Lung microvascular endothelial cell (primary cell): ENCODE measurements around the gene TMEM178B. TPM values are rescaled to one million over a fixed set of nuclear protein-coding genes. Genes with fewer than 3 reads are reported as not detected.
"Not testable (repeated sequence)": the region's sequence is repeated elsewhere in the genome, so short reads cannot be mapped to it uniquely, and the experiment has no call there.

Experiments
- DNase-seq, 2 donors: peaks; one replicate each; pipeline versions ENCODE4 v3.0.0 to v3.0.0-alpha.2; 2010; ENCODE audit warnings: low read depth in 2 of 2
- total RNA-seq: library from RNA; depleted of rRNA; stranded (reverse); fragments of >200 nt; gene quantifications from 2 replicates; pipeline ENCODE4 v1.2.1, GENCODE V29; 2014

The TMEM178B gene
- total RNA-seq, 1 donor from 2014 or later = under 0.01 TPM

GRCh38 chr7:141142058-141142457 lies 68.2 kb downstream of the TMEM178B start:
- DNase-seq = no peak

- no peak for DNase-seq
Measured at GRCh38 chr7:141144921-141145629, 71.2 kb downstream of the TMEM178B start.

GRCh38 chr7:141145630-141145982 lies 71.7 kb downstream of the TMEM178B start:
- no peak for DNase-seq

- no peak for DNase-seq
Measured at GRCh38 chr7:141147482-141147881, 73.6 kb downstream of the TMEM178B start.

- no peak for DNase-seq
Measured at GRCh38 chr7:141150465-141150864, 76.6 kb downstream of the TMEM178B start.

GRCh38 chr7:141151746-141152145 lies 77.9 kb downstream of the TMEM178B start:
- DNase-seq = no peak

- no peak for DNase-seq
Measured at GRCh38 chr7:141153231-141153630, 79.4 kb downstream of the TMEM178B start.

GRCh38 chr7:141154131-141154732 lies 80.4 kb downstream of the TMEM178B start:
- DNase-seq = no peak

GRCh38 chr7:141156407-141156806 lies 82.5 kb downstream of the TMEM178B start:
- DNase-seq = no peak

- no peak for DNase-seq
Measured at GRCh38 chr7:141157138-141157765, 83.4 kb downstream of the TMEM178B start.

GRCh38 chr7:141158561-141158960 lies 84.7 kb downstream of the TMEM178B start:
- DNase-seq = peak in 1 of 2 donors; percentile 42

- no peak for DNase-seq
Measured at GRCh38 chr7:141160246-141160860, 86.5 kb downstream of the TMEM178B start.

GRCh38 chr7:141161550-141162535 lies 88.0 kb downstream of the TMEM178B start:
- no peak for DNase-seq

- DNase-seq = no peak
Measured at GRCh38 chr7:141165521-141165920, 91.7 kb downstream of the TMEM178B start.

- DNase-seq = no peak
Measured at GRCh38 chr7:141166926-141167325, 93.1 kb downstream of the TMEM178B start.

- DNase-seq = no peak
Measured at GRCh38 chr7:141167381-141167964, 93.6 kb downstream of the TMEM178B start.

GRCh38 chr7:141169157-141169556 lies 95.3 kb downstream of the TMEM178B start:
- not testable (repeated sequence) for DNase-seq

- DNase-seq = not testable (repeated sequence)
Measured at GRCh38 chr7:141175728-141176127, 101.9 kb downstream of the TMEM178B start.

GRCh38 chr7:141177120-141177519 lies 103.3 kb downstream of the TMEM178B start:
- not testable (repeated sequence) for DNase-seq

- DNase-seq = no peak
Measured at GRCh38 chr7:141178486-141179135, 104.7 kb downstream of the TMEM178B start.
